ENCODE measurements around the gene LGALS12.

The LGALS12 gene, protein sequence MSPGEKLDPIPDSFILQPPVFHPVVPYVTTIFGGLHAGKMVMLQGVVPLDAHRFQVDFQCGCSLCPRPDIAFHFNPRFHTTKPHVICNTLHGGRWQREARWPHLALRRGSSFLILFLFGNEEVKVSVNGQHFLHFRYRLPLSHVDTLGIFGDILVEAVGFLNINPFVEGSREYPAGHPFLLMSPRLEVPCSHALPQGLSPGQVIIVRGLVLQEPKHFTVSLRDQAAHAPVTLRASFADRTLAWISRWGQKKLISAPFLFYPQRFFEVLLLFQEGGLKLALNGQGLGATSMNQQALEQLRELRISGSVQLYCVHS

GRCh38 chr11:63505857-63506528, at the start of gene LGALS12:
LGALS12 (plus strand) TSS chr11:63506084; CDS start chr11:63506459, 375 bp downstream.
- DNase-seq = no peak

DNA sequence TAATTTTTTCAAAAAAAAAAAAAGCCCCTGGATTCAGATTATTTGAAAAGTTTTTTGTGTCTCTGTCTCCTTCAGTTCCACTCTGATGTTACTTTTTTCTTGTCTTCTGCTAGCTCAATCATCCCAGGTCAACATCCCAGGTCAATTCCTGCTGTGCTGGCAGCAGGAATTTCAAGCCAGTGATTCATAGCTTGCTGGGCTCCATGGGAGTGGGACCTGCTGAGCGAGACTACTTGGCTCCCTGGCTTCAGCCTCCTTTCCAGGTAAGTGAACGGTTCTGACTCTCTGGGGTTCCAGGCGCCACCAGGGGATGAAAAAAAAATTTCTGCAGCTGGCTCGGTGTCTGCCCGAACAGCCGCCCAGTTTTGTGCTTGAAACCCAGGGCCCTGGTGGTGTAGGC, 46.3 kb upstream of the LGALS12 start:
- no peak for DNase-seq

DNA sequence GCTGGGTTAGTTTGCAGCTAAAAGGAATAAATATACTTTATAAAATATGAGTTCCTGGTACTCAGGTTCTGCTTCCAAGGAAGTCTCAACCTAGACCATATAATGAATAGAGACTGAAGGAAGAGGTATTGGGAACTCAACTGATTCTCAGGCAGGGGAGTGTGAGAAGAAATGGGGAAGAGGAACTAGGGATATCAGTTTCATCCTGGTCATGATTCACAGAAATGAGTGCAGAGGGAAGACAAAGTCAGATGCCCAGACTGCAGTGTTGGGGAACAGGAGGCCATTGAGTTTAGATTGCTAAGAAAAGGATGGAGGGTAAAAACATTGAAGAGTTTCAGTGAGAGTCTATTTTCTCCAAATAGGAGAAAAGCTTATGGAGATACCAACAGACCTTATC, 43.7 kb upstream of the LGALS12 start:
- DNase-seq = no peak

GRCh38 chr11:63470311-63470710, 35.6 kb upstream of the LGALS12 start:
- DNase-seq = no peak

GRCh38 chr11:63472372-63472771, 33.5 kb upstream of the LGALS12 start:
- no peak for DNase-seq

- DNase-seq = no peak
Measured at GRCh38 chr11:63476618-63477017, 29.3 kb upstream of the LGALS12 start.

GRCh38 chr11:63478896-63479295, 27.0 kb upstream of the LGALS12 start:
- peak; percentile 15 to 16 for DNase-seq

- no peak for DNase-seq
Measured at GRCh38 chr11:63480039-63480438, 25.8 kb upstream of the LGALS12 start.

GRCh38 chr11:63485777-63486176, 20.1 kb upstream of the LGALS12 start:
- DNase-seq = no peak

DNA sequence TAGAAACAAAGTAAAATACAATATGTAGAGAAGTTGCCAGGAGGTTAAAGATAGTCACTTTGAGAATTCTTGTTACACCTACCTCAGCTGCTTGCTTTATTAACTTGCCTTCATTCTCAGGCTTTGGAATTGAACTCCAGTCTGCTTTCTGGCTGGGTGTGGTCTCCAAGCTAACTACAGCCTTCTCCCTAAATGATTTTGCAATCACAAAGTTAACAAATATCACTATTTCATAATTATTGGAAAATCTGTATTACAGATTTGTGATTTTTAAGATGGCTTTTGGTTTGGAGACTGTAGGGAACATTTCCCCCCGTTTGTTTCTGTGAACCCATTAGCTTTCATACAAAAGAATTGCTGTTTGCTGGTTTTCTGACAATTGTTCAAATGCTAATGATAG, 17.1 kb upstream of the LGALS12 start:
- DNase-seq = no peak

GRCh38 chr11:63489879-63490278, 16.0 kb upstream of the LGALS12 start:
- no peak for DNase-seq

DNA sequence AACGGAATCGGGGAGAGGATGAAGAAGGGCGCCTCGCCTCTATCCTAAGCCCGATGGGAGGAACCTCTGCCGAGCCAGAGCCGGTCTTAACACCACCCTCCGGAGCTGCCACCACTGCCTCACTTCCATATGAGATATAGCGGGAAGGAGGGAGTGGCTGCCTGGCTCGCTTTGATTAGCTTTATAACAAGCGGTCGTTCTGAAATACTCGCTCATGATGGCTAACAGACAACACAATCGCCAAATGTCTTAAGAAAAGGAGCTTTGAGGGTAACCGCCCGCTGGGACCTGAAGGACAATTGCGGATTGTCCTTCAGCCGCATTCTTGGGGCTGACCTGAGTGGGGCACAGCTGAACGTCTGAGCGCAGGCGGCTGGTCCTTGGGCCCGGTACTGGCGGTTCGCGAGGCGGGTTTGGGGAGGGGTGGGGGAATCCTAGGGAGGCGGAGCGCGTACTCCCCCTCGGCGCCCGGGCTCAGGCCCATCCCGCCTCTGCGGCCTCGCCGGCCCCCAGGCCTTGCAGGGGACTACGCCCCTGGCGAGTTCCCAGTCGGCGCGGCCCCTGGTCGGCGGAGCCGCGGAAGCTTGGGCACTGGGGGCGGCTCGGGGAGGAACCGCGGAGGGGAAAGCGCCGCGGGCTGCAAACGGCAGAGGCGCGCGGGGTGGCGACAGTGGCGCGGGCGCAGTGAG, 15.2 kb upstream of the LGALS12 start, which contains the start of gene PLAAT5:
Gene PLAAT5 (minus strand): TSS at position 617 of the 689 bp plus-strand sequence. CDS start 133 bp downstream, at position 484.
- DNase-seq = no peak

DNA sequence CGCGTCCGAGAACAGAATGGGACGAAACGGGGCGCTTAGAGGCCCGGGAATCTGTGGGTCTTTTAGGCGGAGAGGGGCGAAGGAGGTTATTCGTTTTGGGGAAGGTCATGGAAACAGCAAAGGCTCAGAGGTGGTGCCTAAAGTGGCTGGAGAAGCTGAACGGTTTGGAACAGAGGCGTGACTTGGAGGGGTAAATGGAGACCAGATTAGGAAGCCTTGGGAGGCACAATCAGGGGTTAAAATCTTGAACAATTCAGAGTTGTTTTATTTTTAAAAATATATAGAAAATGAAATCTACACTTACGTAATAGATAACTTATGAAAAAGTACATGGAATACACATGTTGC, 14.7 kb upstream of the LGALS12 start:
- DNase-seq = no peak

DNA sequence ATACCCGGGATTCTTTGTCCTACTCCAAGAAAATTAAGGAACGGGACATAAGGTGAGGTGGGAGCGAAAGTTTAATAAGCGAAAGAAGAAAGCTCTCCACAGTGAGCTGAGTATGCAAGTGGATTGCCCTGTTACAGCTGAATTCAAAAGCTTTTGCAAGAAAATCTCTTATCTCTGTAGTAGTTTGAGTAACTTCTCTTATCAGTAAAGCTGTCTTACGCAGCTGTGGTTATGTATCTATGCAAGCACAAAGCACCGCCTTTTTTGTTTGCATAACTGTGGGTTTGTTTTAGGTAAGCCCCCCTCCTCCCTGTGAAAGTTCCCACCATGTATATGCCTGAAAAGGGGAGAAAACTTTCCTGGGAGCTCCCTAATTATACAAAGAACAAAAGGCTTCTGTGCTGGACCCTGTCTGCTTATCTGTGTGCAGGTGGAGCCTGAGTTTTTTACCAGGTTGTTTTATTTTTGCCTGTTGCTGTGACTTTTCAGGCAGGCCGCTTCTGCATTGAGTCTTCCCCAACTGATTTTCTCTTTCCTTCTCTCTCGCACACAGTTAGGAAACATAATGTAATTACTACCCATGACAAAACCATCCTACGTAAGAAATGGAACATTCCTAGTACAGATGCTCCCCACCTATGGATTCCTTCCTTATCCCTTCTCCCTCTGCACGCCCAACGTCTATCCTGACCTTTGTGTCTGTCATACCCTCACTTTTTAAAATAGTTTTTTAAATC, 14.1 kb upstream of the LGALS12 start:
- DNase-seq = no peak

- no peak for DNase-seq
Measured at GRCh38 chr11:63492441-63492840, 13.4 kb upstream of the LGALS12 start.

- no peak for DNase-seq
Measured at GRCh38 chr11:63493127-63493526, 12.8 kb upstream of the LGALS12 start.

DNA sequence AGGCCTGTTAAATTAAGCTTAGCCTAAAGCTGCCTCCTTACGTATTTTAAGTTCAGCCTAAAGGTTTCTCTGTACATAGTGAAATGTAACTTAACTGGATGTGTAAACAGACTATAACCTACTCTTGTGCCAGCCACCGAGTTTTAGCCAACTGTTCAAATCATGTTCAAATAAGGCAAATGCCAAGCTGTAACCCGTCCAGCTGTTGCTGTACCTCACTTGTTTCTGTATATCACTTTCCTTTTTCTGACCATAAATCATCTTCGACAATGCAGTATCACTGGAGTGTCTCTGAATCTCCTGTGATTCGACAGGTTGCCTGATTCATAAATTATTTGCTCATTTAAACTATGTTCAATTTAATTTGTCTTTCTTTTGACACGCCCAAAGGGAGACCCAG, 10.9 kb upstream of the LGALS12 start:
- no peak for DNase-seq

DNA sequence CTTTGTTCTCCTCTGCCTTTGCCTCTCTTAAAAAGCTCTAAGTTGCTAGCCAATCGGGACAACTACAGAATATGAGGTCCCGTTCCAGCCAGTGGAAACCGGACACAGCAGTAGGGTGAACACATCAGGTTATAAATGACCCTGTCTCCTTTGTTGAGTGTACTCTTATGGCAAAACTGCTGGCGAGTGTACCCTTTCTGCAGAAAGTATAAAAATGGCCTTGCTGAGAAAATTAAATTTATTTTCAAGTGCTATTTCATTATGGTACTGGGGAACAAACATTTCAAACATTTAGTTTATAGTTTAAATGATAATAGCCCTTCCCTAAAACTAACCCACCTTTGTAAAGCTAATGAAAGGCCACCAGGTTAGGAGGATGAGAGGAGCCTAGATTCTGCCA, 6.0 kb upstream of the LGALS12 start:
- no peak for DNase-seq

DNA sequence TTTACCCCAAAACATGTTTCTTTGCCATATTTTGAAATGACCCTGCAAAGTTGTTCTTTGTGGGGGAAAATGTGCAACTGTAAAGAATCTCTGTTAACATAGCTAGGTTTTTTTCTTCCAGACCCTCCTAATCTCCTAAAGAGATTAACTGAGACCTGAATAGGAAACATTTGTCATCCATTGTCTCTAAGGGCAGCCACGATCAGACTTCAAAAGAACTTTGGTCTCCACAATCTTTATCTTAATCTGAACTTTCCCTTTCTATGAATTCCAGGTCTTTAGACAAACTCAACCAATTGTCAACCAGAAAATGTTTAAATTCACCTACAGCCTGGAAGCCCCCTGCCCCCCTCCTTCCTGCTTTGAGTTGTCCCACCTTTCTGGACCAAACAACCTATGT, 4.6 kb upstream of the LGALS12 start:
- no peak for DNase-seq

GRCh38 chr11:63502252-63502820, 3.5 kb upstream of the LGALS12 start:
- DNase-seq = no peak

DNA sequence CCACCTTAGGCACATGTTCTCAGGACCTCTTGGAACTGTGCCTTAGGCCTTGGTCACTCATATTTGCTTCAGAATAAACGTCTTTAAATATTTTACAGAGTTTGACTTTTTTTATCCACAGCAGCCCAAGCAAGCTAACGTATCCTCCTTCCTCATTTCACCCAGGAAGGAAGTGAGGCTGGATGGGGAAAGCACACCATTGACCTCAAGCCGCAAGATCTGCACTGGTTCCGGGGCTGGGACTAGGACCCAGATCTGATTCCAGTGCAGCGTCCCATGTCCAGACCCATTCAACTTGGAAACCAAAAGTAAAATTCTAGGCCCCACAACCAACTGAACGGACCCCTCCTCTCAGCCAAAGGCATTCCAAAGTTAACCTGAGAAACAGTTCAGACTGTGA, 2.4 kb upstream of the LGALS12 start:
- no peak for DNase-seq

- DNase-seq = no peak
Measured at GRCh38 chr11:63504054-63504453, 1.8 kb upstream of the LGALS12 start.

Measured in stimulated activated CD4-positive, alpha-beta T cell treated with anti-CD3 and anti-CD28 coated beads, Interleukin-2, amount 100 ng/mL, for 48 hours (primary cell).